Stromal cell of bone marrow (primary cell): ENCODE measurements around the gene SLC66A1.

Experiments used
- DNase-seq: peaks from one replicate; pipeline ENCODE4 v3.0.0-alpha.2; 2012; ENCODE audit warnings: low read depth

SLC66A1 gene

DNA sequence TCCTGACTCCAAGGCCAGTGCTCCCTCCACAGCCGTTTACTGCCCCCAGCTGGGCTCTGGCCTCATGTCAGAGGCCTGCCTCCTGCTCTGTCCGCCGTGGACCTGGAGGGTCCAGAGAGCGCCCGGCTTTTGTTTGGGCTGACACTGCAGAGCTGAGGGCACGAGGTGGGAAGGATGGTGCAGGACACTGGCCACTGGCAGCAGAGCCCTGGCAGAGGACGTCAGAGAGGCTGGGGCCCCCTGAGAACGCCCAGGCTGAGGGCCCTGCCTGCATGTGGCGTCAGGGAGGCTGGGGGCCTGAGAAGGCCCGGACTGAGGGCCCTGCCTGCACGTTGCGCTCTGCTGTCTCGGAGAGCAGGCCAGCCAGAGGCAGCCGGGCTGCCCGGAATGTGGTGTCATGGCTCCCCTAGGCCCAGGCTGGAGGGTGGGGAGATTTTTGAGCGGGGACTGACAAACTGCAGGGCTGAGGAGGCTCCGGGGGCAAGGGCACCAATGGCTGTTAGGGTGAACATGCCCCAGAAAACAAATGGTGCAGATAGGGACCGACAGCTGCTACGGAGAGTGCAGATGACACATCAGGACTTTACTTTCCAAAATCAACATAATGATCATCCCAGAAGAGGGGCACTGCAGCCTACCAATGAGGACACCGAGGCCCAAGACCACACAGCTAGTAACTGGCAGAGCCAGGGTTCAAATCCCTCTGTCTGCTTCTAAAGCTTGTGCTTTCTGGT is 31.7 kb downstream of the SLC66A1 start:
- DNase-seq, result no peak

DNA sequence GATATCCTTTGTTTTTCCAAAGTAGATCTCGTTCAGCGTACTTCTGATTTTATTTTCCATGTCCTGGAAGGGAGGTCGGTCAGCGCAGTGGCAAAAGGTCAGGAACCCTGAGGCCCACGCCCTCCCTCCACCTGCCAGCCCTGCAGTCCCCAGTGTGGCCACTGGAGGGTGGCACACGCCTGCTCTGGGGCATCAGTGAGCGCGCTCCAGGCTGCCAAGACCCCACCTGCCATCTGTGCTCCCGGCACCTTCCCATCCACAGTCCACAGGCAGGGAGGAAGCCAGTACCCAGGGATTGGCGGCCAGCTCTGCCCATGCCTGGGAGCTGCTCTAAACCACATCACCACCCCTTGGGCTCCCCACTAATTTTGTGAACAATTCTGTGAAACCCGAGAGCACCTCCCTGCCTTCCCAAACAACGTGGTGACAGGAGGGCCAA is 32.3 kb downstream of the SLC66A1 start:
- no peak for DNase-seq

DNA sequence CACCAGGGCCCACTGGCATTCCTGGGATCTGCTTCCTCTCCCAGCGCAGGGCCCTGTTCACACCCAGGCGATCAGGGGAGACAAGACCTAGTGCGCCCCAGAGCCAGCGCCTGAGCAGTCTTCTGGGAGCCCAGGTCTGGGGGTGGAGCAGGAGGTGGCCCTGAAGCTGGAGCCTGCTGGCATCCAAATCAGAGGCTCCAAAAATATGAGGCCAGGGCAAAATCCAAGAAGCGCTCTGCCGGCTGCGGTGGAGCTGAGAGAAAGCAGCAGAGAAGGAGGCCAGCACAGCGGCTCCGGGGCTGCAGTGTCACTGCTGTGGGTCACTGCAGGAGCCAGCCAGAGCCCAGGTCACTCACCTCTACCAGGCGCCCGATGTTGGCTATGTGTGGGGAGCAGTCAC is 32.7 kb downstream of the SLC66A1 start:
- no peak for DNase-seq

DNA sequence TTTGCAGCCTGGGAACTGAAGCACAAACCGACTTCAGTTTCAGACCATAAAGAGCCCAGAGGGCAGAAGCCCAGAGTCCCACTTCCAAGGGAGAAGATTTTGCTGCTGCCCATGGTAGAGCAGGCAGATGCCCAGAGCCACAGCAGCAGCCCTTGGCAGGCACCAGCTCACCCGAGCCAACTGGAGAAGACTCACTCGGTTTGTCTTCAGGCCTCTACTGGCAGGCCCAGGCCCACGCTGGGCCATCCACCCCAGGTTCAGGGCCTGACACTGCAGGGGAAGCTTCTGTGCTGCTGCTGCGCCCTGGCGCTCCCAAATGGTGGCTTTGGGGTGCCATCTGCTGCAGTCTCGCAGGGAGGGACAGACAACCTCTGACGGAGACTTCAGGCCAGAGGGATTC is 33.3 kb downstream of the SLC66A1 start:
- DNase-seq, result no peak

DNA sequence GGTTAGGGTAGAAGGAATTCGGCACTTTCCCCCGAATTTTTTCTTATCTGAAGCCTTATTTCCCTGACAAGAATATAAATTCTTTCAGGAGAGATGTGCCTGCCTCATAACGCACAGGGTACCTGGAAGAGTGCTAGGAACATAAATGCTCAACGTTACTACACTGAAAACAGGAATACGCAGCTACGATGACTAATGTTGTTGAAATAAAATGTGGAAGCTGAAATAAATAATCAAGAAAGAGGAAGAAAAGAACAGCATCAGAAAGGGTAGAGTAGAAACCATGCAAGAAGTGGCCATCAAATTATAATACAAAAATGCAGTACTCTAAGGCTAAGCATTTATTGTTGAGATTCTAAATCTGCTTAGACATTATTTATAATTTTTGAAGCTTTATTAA is 33.9 kb downstream of the SLC66A1 start:
- no peak for DNase-seq

DNA sequence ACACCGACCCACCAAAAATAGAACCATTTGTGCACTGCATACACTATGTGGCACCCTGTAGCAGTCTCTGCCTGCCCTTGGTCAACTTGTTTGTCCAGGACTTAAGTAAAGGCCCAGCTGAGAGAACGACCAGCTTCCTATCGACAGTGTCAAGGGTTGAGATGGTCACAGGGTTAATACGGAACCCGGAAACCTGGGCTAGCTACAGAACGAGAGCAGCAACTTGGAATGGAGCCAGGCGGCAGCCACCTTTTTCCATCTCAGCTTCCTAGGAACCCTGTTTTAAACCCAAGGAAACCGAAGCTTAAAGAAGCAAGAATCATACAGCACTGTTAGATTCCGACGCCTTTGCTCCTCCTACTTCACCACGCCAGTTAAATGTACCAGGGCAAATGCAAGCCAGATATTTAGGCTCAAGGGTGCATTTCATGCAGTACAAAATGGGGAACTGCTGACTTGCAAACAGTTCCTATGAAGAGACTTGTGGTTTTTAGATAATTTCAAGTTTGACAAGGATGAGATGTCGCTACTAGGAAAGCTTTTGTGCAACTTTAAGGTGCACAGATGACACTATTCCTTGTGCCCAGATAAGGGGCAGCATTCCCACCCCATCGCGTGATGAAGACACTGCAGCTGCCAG is 35.5 kb downstream of the SLC66A1 start:
- no peak for DNase-seq

DNA sequence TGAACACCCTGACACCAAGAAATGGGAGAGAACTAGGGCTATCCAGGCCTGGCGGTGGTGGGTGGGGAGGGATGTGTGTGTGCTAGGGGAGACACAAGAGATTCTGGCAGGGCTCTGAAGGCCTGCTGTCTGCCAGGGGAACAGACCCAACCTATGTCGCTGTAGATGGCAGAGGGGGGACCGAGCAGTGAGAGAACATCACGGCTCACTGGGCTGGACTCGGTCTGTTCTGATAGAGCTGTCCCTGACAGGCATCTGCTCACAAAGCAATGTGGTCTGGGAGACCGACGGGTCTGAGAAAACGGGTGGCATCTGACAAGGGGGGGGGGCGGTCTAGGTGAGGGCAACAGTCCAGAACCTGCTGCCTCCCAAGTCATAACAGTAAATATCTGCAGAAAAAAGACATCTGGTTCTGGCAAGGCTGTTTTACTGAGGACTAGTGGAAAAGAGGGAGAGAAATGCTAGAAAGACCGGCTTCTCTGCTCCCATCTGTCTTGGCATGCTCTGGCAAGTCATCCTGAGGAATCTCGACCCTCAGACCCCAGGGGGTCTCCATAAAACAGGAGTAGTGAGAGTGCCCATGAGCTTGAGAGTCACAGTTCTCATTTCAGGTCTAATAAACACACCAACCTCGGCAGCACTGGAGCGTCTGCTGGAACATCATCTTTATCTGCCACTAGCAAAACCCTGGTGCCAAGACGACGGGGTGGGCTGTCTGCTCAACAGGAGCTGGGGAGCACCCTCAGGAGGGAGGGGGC is 36.5 kb downstream of the SLC66A1 start:
- no peak for DNase-seq

DNA sequence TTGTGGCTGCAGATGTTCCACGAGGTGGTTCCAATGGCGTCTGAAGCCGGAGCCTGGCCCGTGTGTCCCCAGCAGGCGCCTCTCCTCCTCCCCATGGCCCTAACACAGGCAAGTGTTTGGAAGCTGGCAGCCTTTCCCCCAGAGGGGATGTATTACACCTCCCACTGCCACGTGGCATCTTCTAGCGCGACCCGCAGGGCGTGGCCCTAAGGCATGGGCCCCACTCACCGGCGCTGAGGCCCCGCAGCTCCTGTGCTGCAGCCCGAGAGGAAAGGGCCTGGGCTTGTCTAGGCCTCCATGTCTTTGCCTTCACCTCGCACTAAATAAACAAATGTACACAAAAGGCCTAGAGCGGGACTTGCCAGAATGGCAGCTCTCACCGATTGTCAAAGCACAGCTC is 37.9 kb downstream of the SLC66A1 start:
- no peak for DNase-seq

DNA sequence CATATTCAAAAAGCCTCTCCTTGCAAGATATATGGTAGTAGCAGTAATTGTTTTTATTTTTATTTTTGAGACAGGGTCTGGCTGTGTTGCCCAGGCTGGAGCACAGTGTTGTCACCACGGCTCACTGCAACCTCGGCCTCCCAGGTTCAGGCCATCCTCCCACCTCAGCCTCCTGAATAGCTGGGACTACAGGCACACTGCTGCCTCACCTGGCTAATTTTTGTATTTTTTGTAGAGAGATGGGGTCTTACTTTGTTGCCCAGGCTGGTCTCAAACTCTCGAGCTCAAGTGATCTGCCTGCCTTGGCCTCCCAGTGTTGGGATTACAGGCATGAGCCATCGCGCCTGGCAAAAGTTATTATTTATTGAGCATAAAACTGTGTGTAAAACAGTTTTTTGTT is 38.4 kb downstream of the SLC66A1 start:
- DNase-seq, result no peak

DNA sequence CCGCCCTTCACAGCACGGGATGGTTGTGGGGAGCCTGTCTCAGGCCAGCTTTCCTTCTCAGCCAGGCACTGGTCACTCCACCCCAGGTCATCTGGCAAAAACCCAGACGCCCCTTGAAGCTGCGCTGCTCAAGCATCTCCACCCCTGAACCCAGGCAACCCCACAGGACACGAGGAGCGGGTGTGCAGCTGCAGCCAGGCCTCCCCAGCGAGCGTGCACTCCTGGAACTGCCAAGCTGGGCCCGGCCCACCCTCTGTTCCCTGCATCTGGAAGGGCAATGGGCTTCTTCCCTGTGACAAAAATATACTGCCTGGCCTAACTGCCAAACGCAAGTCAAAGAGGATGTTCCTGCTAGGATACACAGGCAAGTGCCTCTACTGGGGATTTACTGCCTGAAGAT is 39.7 kb downstream of the SLC66A1 start:
- no peak for DNase-seq

DNA sequence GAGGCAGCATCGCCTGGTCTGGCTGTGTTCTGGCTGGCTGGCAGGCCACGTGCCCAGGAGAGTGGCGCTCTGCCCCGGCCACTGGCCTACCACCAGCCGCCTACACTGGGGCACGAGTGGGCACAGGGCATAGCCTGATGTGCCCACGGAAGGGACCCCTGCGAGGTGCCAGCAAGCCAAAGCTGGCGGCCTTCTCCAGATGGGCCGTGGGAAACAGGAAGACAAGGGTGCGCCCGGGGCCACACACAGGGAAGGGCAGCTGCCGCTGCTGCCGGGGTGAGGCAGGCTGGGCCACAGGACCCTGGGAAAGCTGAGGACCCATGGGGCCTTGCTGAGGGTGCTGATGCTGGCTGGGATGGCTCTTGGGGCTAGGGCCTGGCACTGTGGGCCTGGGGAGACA is 40.7 kb downstream of the SLC66A1 start:
- no peak for DNase-seq

DNA sequence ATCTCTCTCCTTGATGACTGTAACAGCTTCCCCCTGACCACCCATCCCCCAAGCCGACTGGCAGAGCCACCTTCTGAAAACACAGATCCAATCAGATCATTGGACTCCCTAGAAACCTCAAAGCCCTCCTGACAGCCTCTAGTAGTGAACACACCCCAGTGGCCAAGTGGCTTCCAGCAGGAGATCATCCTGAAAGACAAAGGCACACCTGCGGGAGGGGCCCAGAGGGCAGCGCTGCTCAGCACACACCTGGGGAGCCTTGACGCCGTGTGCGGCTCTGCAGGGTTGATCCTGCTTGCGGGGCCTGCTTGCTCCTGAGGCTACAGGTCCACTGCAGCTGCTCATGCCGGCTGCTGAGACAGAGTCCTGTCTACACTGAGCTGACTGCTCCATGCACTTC is 41.5 kb downstream of the SLC66A1 start:
- DNase-seq, result no peak

DNA sequence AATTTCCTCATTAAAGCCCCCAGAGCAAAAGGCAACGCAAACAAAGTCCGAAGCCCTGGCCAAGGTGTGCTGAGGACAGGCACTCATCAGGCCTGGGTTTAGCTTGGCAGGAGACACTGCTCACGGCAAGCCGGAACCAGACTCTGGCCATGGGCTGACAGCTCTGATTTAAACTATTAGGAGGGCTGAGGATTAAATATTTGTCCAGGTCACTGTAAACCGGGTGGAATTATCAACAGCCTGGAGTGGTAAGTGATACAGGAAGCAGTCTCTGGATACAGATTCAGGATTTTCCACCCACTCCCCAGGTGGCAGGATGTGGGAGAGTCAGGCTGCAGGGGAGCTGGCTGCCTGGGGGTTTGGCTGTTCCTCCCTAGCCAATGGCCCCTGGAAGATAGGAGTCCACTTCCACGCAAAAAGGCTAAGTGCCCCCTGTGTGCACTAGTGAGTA is 42.4 kb downstream of the SLC66A1 start:
- no peak for DNase-seq

DNA sequence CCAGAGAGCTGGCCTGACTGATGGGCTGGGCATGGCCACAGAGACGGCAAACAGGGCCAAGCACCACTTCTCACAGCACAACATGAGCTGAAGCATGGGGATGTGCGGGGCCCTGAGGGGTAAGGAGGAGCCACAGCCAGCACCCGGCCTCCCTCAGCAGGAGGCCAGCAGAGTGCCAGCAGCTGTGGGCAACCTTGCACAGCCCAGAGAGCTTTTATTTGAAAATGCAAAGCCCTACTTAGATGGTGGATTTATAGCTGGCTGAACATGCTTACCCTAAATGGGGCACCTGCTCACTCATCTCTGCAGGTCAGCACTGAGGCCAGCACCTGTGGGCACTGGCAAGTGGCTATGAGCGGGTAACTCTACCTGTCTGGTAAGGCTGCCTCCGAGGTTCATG is 44.1 kb downstream of the SLC66A1 start:
- no peak for DNase-seq

DNA sequence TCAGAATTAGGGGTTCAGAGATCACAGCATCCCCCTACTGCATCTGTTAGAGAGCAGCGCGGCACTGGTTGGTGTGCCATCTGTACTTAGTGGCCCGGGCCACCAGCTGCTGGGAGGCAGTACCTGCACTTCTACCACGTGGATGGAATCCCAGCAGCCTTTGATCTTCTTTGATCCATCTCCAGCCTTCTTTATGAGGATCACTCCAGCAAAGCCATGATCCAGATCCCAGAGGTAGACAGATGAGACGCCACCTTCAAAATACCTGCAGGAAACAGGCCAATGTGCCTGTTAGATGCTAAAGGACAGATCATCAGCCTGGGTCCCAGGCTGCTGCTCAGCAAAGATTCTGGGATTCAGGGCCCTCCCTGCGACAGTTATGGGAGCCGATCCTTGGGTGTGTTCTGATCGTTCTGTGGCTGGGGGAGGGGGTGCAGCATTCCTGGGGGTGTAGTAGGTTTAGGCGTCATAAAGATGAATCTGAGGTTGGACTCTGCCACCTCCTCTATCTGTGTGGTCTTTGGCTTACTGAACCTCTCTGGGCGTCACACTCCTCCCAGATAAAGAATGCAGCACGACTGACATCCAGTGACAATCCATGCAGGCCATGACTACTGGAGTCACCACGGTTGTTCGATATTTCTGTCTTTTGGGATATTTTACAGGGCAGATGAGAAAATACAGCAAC is 45.3 kb downstream of the SLC66A1 start:
- no peak for DNase-seq

DNA sequence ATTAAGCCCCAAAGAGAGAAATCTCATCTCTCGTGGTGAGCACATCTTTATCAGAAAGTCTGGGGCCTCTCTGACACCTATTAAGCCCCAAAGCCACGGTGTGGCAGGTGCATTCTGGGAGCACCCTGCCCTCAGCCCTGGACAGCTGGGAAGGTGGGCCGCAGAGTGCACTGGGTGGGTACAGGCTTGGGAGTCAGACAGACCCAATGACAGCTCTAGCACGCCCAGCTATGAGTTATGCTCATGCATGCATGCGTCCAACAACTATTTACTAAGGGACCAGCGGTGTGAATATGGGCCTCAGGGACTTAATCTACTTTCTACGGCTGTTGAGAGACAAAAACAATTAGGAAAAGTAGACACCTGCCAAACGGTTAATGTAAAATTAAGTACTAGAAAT is 46.6 kb downstream of the SLC66A1 start:
- no peak for DNase-seq

DNA sequence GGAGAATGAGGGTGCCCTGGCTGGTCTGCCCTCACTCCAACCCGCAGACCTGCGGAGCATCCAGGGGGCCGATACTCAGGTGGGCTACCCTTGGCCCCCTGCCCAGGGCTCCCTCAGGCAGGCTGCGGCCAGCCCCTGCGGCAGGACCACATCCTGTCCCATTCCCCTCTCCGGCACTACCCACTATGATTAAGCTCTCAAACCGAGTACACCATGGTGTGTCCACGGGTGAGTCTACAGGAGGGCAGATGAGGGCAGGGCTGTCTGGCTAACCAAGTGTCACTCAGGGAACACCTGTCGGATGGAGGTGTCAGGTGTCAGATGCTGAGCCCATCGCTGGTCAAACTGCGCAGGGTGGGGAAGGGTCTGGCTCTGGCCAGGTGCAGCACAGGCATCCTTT is 47.2 kb downstream of the SLC66A1 start:
- DNase-seq, result no peak

DNA sequence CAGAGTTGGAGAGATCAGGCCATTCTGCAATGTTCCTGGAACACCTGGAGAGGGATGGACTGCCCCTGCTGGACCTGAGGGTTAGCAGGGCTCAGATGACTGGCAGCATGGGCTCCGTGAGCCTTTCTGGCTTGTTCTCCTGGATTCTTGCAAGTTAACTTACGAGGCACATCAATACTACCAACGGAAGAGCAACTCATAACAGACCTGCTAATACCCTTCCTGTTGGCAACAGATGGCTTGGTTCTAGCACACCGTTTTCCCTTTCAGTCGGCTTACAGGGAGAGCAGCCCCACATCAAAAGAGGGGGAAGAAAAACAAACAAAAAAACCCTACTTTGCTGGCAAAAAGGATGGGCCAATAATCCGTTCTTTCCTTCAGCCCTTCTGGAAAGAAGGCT is 47.9 kb downstream of the SLC66A1 start:
- DNase-seq, result no peak

DNA sequence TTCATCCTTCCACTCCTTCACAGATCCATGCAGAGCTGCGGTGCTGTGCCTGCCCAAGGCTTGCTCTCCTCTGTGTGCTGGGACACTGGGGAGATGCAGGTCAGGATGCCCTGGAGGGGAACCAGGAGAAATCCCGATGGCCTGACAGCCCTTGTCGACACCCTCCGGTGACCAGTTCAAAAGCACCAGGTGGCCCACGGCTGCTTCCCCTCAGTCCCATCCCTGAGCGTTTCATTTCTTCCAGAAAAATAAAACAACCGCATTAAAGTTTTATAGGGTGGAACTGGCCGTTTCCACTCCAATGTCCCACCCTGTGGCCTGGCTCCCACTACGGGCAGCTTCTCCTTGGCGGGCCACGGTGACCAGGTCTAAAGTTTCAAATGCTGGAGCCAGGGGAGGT is 48.3 kb downstream of the SLC66A1 start:
- no peak for DNase-seq

DNA sequence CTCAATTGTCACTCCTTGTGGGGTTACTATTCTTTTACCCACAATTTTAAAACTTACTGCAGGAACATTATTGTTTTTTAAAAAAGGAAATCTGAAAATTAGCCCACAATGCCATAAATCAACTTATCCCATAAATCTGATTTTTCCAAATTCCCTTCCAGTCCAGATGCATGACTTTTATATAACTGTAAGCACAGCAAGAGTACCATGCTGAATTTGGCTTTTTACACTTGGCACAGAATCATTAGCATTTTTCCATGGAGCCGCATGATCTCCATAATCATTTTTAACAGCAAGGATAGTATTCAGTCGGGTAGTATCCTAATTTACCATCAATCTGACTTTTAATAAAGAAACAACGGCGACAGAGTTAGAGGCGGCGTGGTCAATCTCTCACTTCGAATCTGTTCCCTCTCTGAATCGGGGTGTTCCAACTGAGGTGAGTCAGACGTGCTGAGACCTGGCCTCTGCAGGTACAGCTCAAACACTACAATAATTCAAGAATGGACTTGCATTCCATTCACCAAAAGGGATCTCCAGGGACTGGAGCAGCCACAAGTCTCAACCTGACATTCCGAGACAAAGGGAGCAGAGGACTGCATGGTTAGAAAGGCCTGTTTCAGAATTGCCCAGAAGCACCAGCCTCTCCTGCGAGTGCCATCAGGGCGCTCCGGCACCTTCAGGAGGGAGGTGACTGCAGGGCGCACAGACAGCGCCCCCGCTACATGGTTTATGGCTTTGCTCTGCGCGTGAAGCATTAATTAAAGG is 48.9 kb downstream of the SLC66A1 start:
- no peak for DNase-seq

DNA sequence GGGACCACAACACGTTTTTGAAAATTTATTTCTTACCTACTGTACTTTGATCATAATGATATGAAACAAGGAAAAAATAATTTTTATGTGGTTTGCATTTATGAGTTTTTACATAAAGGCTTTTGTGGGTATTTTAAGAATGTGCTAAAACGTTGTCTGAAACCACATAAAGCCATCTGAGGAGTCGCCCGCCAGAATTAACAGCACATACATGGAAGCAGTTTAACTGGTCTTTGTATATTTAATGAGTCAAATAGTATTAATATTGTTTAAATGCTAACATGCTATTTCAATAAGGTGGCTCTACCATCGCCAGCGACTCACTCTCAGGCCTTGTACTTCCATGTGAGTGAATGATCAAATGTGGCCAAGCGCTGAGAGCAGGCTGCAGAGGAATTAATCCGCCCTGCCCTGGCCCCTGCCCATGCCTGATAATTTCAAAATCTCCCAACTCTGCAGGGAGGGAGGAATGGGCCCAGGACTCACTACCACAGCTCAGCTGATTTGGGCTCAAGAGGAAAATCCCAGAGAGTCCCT is 49.6 kb downstream of the SLC66A1 start:
- DNase-seq, result peak; percentile 32
